Karpas-422 (cell line): Measurements from ENCODE around the gene UVSSA. TPM values are rescaled to one million over a fixed set of nuclear protein-coding genes. Genes with fewer than 3 reads are reported as not detected.
"Not testable (repeated sequence)": the region's sequence is repeated elsewhere in the genome, so short reads cannot be mapped to it uniquely, and the experiment has no call there.

ENCODE experiments used
- DNase-seq: peaks from one replicate; pipeline ENCODE4 v3.0.0-alpha.2; 2015
- H2AFZ ChIP-seq: fragments of 200-600 bp; sonication (generic); 2 replicates; pipeline ENCODE4 v1.6.1; 2014; ENCODE audit warnings: antibody characterized with exemption, low read length, mixed read lengths
- H3K27ac ChIP-seq: fragments of 200-600 bp; sonication (generic); 2 replicates; pipeline ENCODE4 v1.5.1; 2014; ENCODE audit warnings: mild to moderate bottlenecking, low read length, moderate library complexity
- H3K27me3 ChIP-seq: fragments of 200-600 bp; sonication (generic); 2 replicates; pipeline ENCODE4 v1.6.1; 2014; ENCODE audit warnings: low read length, mixed read lengths
- H3K36me3 ChIP-seq: fragments of 200-600 bp; sonication (generic); 2 replicates; pipeline ENCODE4 v1.6.1; 2014; ENCODE audit warnings: low read length, mixed read lengths; ENCODE audit not compliant: insufficient read depth
- H3K4me1 ChIP-seq: fragments of 200-600 bp; sonication (generic); 2 replicates; pipeline ENCODE4 v1.6.1; 2014; ENCODE audit warnings: mild to moderate bottlenecking, low read length, mixed read lengths
- H3K4me2 ChIP-seq: fragments of 200-600 bp; sonication (generic); 2 replicates; pipeline ENCODE4 v1.6.1; 2014; ENCODE audit warnings: low read length, low read depth, mild to moderate bottlenecking; ENCODE audit not compliant: poor library complexity, severe bottlenecking
- H3K4me3 ChIP-seq: fragments of 200-600 bp; sonication (generic); 2 replicates; pipeline ENCODE4 v1.5.1; 2014; ENCODE audit warnings: mild to moderate bottlenecking, antibody characterized with exemption, low read length, mixed read lengths
- H3K79me2 ChIP-seq: fragments of 200-600 bp; sonication (generic); 2 replicates; pipeline ENCODE4 v1.6.1; 2014; ENCODE audit warnings: mild to moderate bottlenecking, low read length, mixed read lengths
- H3K9ac ChIP-seq: fragments of 200-600 bp; sonication (generic); 2 replicates; pipeline ENCODE4 v1.6.0; 2014; ENCODE audit warnings: low read length
- H3K9me2 ChIP-seq: fragments of 200-600 bp; sonication (generic), shearing (Covaris generic); replicated peaks from 2 replicates; pipeline ENCODE4 v1.6.0; 2014; ENCODE audit warnings: mild to moderate bottlenecking, low read length, moderate library complexity; ENCODE audit not compliant: insufficient read depth
- H3K9me3 ChIP-seq: fragments of 300-700, 200-600 bp; sonication (generic); 2 replicates; pipeline ENCODE4 v1.6.1; 2014; ENCODE audit warnings: low read length, mixed read lengths
- H4K20me1 ChIP-seq: fragments of 200-600 bp; sonication (generic); 2 replicates; pipeline ENCODE4 v1.6.1; 2014; ENCODE audit warnings: mild to moderate bottlenecking, antibody characterized with exemption, low read length, low read depth; ENCODE audit not compliant: insufficient read depth
- total RNA-seq: library from RNA; depleted of rRNA; stranded (reverse); fragments of >200 nt; shearing (Covaris generic); gene quantifications from 2 replicates; pipeline ENCODE4 v1.2.3, GENCODE V29; 2014; ENCODE audit warnings: low replicate concordance

UVSSA gene
- total RNA-seq, 1 experiment from 2014 or later, result 12.4 TPM

GRCh38 chr4:1370321-1371124 lies 23.5 kb downstream of the UVSSA start:
- Histone ChIP-seq H3K9me3 (no peaks in the 10 kb centered on the region), H3K4me1 (no peaks in the 10 kb centered on the region), H2AFZ (no peak overlapping the region), H3K27ac (no peak overlapping the region), H3K4me3 (no peak overlapping the region), H3K27me3 (no peaks in the 10 kb centered on the region), H3K4me2 (no peak overlapping the region), H3K36me3 (no peaks in the 10 kb centered on the region), H3K9me2 (no peaks in the 10 kb centered on the region), H3K79me2 (no peaks in the 10 kb centered on the region), H4K20me1 (no peaks in the 10 kb centered on the region), H3K9ac (no peak overlapping the region)
- no peak for DNase-seq

GRCh38 chr4:1371176-1372165 lies 24.5 kb downstream of the UVSSA start:
- Histone ChIP-seq H3K27ac (no peak overlapping the region), H2AFZ (no peak overlapping the region), H3K79me2 (no peaks in the 10 kb centered on the region), H3K4me2 (no peak overlapping the region), H3K4me1 (no peaks in the 10 kb centered on the region), H3K36me3 (no peaks in the 10 kb centered on the region), H3K27me3 (no peaks in the 10 kb centered on the region), H3K9ac (no peak overlapping the region), H4K20me1 (no peaks in the 10 kb centered on the region), H3K9me2 (no peaks in the 10 kb centered on the region), H3K4me3 (no peak overlapping the region), H3K9me3 (no peaks in the 10 kb centered on the region)
- no peak for DNase-seq

GRCh38 chr4:1372576-1372975 lies 25.6 kb downstream of the UVSSA start:
- not testable (repeated sequence) for H3K36me3 ChIP-seq, H3K4me1 ChIP-seq, H2AFZ ChIP-seq, H3K4me2 ChIP-seq, H3K4me3 ChIP-seq, H4K20me1 ChIP-seq, H3K27me3 ChIP-seq, H3K27ac ChIP-seq, H3K9me2 ChIP-seq, H3K9me3 ChIP-seq, H3K9ac ChIP-seq, H3K79me2 ChIP-seq, DNase-seq

- no peaks in the 10 kb centered on the region for H4K20me1 ChIP-seq
- no peak for DNase-seq
- H3K4me3 ChIP-seq, result no peak overlapping the region
- no peaks in the 10 kb centered on the region for H3K27me3 ChIP-seq
- H3K9me3 ChIP-seq, result no peaks in the 10 kb centered on the region
- no peak overlapping the region for H3K9ac ChIP-seq
- no peak overlapping the region for H3K4me2 ChIP-seq
- H3K36me3 ChIP-seq, result no peaks in the 10 kb centered on the region
- H3K27ac ChIP-seq, result no peak overlapping the region
- H2AFZ ChIP-seq, result no peak overlapping the region
- H3K4me1 ChIP-seq, result no peaks in the 10 kb centered on the region
- no peaks in the 10 kb centered on the region for H3K79me2 ChIP-seq
- no peaks in the 10 kb centered on the region for H3K9me2 ChIP-seq
Measured at GRCh38 chr4:1373892-1374705, 27.1 kb downstream of the UVSSA start.

- no peaks in the 10 kb centered on the region for H3K36me3 ChIP-seq
- H3K79me2 ChIP-seq, result no peaks in the 10 kb centered on the region
- no peak overlapping the region for H3K4me2 ChIP-seq
- no peak for DNase-seq
- H3K4me1 ChIP-seq, result no peaks in the 10 kb centered on the region
- no peak overlapping the region for H3K4me3 ChIP-seq
- no peak overlapping the region for H3K27ac ChIP-seq
- H3K9me3 ChIP-seq, result no peaks in the 10 kb centered on the region
- H3K9ac ChIP-seq, result no peak overlapping the region
- no peaks in the 10 kb centered on the region for H4K20me1 ChIP-seq
- H2AFZ ChIP-seq, result no peak overlapping the region
- no peaks in the 10 kb centered on the region for H3K9me2 ChIP-seq
- no peaks in the 10 kb centered on the region for H3K27me3 ChIP-seq
Measured at GRCh38 chr4:1374706-1375045, 27.7 kb downstream of the UVSSA start.

- no peaks in the 10 kb centered on the region for H3K9me3 ChIP-seq
- H3K4me1 ChIP-seq, result no peaks in the 10 kb centered on the region
- H3K79me2 ChIP-seq, result no peaks in the 10 kb centered on the region
- no peak for DNase-seq
- H3K4me2 ChIP-seq, result no peak overlapping the region
- H3K9me2 ChIP-seq, result no peaks in the 10 kb centered on the region
- H4K20me1 ChIP-seq, result no peaks in the 10 kb centered on the region
- no peak overlapping the region for H2AFZ ChIP-seq
- H3K27ac ChIP-seq, result no peak overlapping the region
- H3K4me3 ChIP-seq, result no peak overlapping the region
- H3K27me3 ChIP-seq, result no peaks in the 10 kb centered on the region
- H3K36me3 ChIP-seq, result no peaks in the 10 kb centered on the region
- H3K9ac ChIP-seq, result no peak overlapping the region
Measured at GRCh38 chr4:1375051-1375721, 28.2 kb downstream of the UVSSA start.

GRCh38 chr4:1375761-1376322 lies 28.8 kb downstream of the UVSSA start:
- Histone ChIP-seq H3K4me1 (no peaks in the 10 kb centered on the region), H3K9me2 (no peaks in the 10 kb centered on the region), H3K27me3 (no peaks in the 10 kb centered on the region), H3K4me2 (no peak overlapping the region), H2AFZ (no peak overlapping the region), H4K20me1 (no peaks in the 10 kb centered on the region), H3K36me3 (no peaks in the 10 kb centered on the region), H3K79me2 (no peaks in the 10 kb centered on the region), H3K9me3 (no peaks in the 10 kb centered on the region), H3K4me3 (no peak overlapping the region), H3K27ac (no peak overlapping the region), H3K9ac (no peak overlapping the region)
- no peak for DNase-seq
